GM18951 (cell line): ENCODE measurements around the gene ARHGEF19.
"Not testable (repeated sequence)": the region's sequence is repeated elsewhere in the genome, so short reads cannot be mapped to it uniquely, and the experiment has no call there.

Experiments used
- POLR2A ChIP-seq: IDR thresholded peaks from 4 replicates; pipeline ENCODE4 v1.6.1; 2011; ENCODE audit warnings: mild to moderate bottlenecking; ENCODE audit not compliant: insufficient read length, insufficient read depth; ENCODE audit errors: extremely low read depth
- in situ Hi-C: fragments of 300-500 bp; cut with MboI; formaldehyde crosslinking; loops from one replicate; pipeline ENCODE4 v1.12.0; 2022; ENCODE audit warnings: low sequenced_read_pairs, mixed read lengths, inconsistent platforms; ENCODE audit not compliant: unreplicated experiment

Gene ARHGEF19

DNA sequence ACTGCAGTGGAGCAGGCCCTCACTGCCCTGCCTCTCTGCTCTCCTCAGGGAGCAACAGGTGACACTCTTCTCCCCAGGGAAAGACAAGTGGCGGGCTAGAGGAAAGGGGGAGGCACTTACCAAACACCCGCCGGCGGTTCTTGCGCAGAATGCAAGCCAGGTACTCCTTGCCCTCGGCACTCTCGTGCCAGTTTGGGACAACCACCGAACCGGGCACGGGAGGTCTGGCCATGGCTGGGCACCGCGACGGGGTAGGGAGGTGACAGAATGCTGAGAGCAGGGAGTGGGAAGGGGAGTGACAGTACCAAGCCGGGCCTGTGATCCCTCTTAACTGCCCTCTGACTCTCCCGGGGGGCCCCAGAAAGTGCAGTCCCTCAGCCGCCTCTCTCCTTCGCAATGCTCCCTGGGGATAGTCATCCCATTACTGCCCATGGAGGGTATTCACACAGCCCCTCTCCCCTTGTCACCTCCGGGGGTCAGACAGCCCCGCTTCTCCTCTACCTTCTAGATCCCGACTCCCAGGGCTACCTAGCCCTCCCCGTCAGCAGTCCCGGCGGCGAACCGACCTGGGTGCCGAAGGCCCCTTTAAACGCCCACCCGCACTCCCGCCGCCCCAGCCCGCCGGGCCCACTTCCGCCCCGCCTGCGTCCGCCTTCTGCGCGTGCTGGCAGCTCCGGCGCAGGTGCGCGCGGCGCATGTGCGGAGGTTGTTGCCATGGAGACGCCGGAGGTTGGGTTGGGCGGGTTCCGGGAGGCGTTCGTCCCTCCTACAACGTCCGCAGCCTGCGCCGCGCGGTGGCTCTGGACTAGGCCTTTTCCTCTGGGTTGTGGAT, 24.3 kb upstream of the ARHGEF19 start, which contains the start of gene CPLANE2:
Gene CPLANE2 (minus strand): TSS at position 673 of the 832 bp plus-strand sequence. CDS start 441 bp downstream, at position 232.
- in situ Hi-C loops = no loop called here
- TF ChIP-seq POLR2A = peak; percentile 78

GRCh38 chr1:16235944-16236510, 23.6 kb upstream of the ARHGEF19 start:
- in situ Hi-C loops = no loop called here
- TF ChIP-seq POLR2A = no peak

DNA sequence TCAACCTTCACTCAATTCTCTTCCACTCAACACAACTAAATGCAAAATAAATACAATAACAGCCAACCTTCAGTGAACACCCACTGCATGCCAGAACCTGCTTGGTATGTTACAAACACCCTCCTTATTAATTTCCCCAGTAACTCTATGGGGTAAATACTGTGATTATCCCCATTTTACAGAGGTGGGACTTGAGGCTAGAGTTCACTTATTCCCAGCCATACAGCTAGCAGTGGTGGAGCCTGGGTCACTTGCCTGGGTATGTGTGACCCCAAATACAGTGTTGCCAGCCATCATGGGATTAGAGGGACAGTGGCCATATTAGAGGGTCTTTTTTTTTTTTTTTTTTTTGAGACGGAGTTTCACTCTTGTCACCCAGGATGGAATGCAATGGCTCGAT, 22.9 kb upstream of the ARHGEF19 start:
- TF ChIP-seq POLR2A = no peak
- in situ Hi-C loops = no loop called here

GRCh38 chr1:16233431-16233830, 21.0 kb upstream of the ARHGEF19 start:
- no peak for TF ChIP-seq POLR2A
- in situ Hi-C loops = no loop called here

GRCh38 chr1:16232316-16232710, 19.9 kb upstream of the ARHGEF19 start:
- TF ChIP-seq POLR2A = no peak
- in situ Hi-C loops = no loop called here

- in situ Hi-C loops = no loop called here
- TF ChIP-seq POLR2A = no peak
Measured at GRCh38 chr1:16231331-16232315, 19.2 kb upstream of the ARHGEF19 start.

GRCh38 chr1:16230744-16231143, 18.3 kb upstream of the ARHGEF19 start:
- TF ChIP-seq POLR2A = no peak
- in situ Hi-C loops = no loop called here

GRCh38 chr1:16229976-16230740, 17.7 kb upstream of the ARHGEF19 start:
- in situ Hi-C loops = no loop called here
- TF ChIP-seq POLR2A = no peak

GRCh38 chr1:16226490-16227179, 14.2 kb upstream of the ARHGEF19 start:
- TF ChIP-seq POLR2A = no peak
- in situ Hi-C loops = no loop called here

DNA sequence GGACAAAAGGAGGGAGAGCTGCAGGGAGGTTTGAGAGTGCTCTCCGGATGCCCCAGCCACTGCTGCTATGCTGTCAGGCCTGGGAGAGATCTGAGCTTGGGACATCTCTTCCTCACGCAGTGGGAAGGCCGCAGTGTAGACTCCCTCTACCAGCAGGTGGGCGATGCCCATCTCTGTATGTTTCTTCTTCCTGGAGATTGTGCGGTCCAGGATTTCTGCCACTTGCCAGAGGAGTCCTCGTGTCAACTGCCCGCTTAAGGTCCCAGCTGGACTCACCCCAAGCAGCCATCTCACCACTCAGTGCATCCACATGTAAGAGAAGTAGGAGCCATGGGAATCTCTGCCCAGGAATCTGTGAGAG, 13.7 kb upstream of the ARHGEF19 start:
- no peak for TF ChIP-seq POLR2A
- in situ Hi-C loops = no loop called here

GRCh38 chr1:16224472-16224871, 12.0 kb upstream of the ARHGEF19 start:
- no peak for TF ChIP-seq POLR2A

GRCh38 chr1:16222716-16223115, 10.3 kb upstream of the ARHGEF19 start:
- in situ Hi-C loops = not testable (repeated sequence)

More at GRCh38 chr1:16224472-16224871, 12.0 kb upstream of the ARHGEF19 start:
- in situ Hi-C loops = no loop called here
